GM18498 (cell line): ENCODE data around the gene NFIA.
"Not testable (repeated sequence)": the region's sequence is repeated elsewhere in the genome, so short reads cannot be mapped to it uniquely, and the experiment has no call there.

ENCODE experiments used
- ATAC-seq: cut with Tn5 transposase; IDR thresholded peaks from one replicate; pipeline ENCODE4 v1.9.1; 2021; ENCODE audit warnings: mild to moderate bottlenecking, moderate library complexity; ENCODE audit not compliant: unreplicated experiment

The NFIA gene

GRCh38 chr1:61058483-61059245 is 23.7 kb upstream of the NFIA start:
- no peak for ATAC-seq

- not testable (repeated sequence) for ATAC-seq
These were observed 20.8 kb upstream of the NFIA start for GRCh38 chr1:61061601-61062000.

DNA sequence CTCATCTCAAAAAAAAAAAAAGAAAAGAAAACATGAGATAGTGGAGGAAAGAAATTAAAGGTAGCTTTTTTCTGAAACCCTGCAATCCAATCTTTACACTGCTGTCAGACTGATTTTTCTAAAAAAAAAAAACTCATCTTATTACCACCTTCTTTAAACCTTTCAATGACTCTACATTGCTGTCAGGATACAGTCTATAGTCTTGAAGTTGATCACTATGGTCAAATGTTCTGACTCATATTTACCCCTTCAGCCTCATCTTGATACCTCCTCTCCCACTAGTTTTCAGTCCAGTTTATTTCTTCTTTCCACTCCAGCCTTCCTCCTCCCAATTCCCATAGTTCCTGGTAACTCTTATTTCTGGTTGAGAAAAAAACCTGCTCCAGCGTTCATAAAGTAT is 17.7 kb upstream of the NFIA start:
- no peak for ATAC-seq

GRCh38 chr1:61067446-61068019 is 14.8 kb upstream of the NFIA start:
- ATAC-seq = no peak

GRCh38 chr1:61070054-61070453 is 12.3 kb upstream of the NFIA start:
- no peak for ATAC-seq

- ATAC-seq = no peak
These were observed 10.9 kb upstream of the NFIA start for GRCh38 chr1:61071205-61072130.

GRCh38 chr1:61073871-61074270 is 8.5 kb upstream of the NFIA start:
- no peak for ATAC-seq

- ATAC-seq = not testable (repeated sequence)
These were observed 6.5 kb upstream of the NFIA start for GRCh38 chr1:61075833-61076232.

DNA sequence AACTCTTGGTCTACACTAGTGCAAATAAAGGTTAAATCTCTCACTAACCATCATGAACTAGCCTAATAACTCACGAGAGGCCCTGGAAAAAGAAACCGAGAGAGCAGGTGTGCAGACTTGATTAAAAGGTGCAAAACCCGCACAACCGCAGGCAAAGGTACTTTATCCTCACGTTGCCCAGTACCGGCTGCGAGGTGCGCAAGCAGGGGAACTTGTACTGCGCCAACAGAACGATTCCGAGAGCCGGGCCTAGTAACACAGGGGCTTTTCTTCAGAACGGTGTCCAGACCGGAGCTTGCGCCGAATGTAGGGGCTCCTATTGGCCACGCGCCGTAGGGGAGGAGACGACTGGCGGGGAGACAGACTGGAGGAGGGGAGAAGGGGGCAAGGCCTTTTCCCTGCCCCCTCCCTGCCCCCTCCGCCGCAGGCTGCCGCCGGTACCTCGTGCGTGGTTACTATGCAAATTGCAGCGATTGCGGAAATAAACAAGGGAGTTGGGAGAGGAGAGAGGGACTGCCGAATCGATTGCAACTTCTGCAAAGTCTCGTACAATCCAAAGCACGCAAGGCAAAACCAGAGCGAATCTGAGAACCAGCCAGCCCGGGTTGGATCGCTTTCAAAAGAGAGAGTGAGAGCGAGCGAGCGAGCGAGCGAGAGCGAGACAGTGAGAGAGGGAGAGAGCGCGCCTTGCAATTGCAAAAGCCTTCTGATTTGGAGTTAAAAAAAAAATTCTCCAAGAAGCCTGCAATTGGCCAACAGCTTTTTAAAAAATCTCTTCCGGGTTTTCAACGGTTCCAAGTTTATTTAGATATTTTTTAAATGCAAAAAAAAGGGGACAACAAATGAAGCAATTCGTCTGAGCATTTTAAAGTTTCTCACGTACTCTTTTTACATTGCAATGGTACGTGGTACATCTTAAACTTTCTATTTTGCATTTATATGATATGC is 5.4 kb upstream of the NFIA start:
- ATAC-seq = peak; percentile 83

- peak; percentile 54 for ATAC-seq
These were observed 4.5 kb upstream of the NFIA start for GRCh38 chr1:61077676-61078541.

DNA sequence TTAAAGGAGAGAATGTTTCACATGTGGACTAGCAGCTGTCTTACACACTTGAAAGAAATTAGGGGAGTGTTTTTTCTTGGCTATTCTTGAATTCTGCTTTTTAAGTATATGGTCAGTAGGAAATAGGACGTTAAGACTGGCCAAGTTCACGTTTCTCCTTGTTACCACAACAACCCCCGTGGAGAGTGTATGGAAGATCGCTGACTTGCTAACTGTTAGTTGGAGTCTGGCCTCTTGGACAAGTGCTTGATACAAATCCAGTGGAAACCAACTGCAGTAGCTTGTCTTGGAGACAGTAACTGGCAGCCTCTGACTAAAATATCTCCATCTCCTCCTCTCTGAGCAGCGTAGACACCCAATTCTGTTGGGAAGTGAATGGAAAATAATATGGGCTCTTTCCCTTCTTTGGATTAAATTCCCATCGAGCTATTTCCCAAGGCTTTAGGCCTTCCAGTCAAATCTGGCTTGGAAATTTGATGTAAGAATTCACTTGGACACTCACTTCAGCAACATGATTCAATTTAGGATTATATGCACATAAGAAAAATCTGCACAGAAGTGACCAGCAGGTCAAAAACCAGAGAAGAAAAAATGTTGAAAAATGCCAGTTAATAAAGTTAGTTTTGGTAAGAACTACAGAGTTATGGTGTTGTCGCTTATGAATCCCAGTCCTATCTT is 3.6 kb upstream of the NFIA start:
- no peak for ATAC-seq

DNA sequence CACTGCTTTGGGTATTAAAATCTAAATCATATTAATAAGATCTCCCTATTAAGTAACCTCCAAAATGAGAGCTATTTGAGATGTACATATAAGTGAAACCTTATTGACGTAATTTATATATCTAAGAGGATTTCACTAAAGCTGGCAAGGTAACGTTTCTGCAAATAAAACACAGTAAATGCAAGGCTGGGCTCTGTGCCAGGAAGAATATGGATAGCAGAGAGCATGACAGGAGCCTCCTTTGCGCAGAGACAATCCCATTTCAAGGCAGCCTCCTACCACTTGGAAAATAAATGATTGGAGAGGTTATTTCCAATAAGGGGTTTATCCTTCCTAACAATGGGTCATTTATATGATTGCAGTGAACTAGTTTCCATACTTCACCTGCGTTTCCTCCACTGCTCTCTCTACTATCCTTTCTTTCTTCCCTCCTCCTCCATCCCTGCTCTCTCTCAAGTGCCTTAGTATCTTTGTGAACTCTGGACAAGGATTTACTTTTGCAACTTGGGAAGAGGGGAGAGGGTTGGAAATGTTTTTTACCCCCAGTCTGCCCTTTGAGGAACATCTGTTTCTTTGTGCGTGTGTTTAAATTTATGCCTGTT is 3.0 kb upstream of the NFIA start:
- no peak for ATAC-seq

DNA sequence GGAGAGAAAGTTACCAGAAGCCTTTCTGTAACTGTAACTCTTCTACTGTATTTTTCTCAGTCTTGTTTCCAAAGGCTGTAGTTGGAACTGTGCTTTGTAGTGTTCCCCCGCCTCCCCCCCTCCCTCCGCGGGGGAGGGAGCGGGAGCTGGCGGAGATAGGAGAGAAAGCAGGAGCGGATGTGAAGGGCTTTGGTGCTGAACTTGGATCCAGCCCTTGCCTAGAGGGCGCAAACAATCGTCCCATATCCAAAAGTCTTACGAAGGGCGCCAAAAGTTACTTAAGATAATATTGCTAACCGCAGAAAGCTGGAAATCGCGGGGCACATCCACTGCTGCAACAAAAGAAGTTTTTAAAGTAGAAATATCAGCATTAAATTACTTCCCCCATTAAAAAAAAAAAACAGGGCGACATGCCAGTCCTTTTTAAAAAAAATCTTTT is 2.4 kb upstream of the NFIA start:
- ATAC-seq = no peak

- ATAC-seq = no peak
These were observed 1.8 kb upstream of the NFIA start for GRCh38 chr1:61080413-61081143.

DNA sequence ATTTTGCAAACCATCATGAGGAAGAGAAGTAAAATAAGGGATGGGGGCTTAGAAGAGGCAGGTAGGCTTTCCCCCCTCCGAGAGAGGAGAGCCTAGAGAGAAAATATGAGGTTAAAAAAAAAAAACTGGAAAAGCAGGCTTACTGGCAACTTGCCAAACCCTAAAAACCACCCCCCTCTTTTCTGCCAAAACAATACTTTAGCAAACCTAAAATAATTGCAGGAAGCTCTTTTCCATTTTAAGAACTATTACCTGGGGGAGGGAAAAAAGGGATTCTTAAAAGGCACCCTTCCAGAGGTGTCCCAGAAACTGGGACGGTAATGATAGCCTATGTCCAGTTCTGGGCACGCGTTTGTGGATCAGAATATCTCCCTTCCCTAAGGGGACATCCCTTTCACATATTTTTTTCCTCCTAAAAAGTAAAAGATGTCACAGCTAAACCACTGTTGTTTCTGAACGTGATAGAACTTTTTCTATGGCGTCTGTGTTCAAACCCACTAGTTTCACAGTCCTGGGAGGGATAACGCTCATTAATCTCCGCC is 1.1 kb upstream of the NFIA start:
- ATAC-seq = no peak

DNA sequence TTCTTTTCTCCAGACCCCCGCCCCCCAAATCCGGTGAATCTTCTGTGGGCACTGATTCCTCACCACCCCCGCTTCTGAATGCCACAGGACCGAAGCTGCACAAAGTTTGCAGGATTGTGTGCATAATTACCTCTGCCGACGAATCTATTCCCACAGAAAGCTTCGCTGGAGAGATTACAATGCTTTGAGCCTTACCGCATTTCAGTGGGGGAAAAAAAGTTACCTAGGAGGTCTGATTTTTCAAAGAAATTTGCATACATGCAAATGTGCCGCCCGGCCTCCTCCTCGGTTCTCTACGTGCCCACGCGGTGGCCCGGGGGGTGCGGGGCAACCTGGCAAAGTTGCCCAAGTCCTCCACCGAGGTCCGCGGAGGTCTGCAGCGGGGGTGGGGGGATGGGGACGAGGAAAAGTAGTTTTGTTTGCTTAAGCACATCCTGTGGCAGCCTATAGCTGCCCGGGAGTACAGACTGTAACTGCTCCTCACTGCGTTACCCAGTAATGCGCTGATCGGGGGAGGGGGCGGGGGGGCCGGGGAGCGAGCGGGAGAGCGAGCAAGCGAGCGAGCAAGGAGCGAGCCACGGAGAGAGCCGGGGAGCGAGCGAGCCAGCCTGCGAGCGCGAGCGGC is 563 bp upstream of the NFIA start:
- ATAC-seq = no peak
